HepG2 (cell line): Measurements from ENCODE around the gene ITPR1. TPM values are rescaled to one million over a fixed set of nuclear protein-coding genes. Genes with fewer than 3 reads are reported as not detected.

ENCODE experiments used
- ATF5 ChIP-seq: sonication (generic); formaldehyde crosslinking; IDR thresholded peaks from 2 replicates; pipeline ENCODE4 v1.4.0; 2020; ENCODE audit warnings: mild to moderate bottlenecking, low read depth, missing genetic modification reagents
- NFATC3 ChIP-seq: sonication (generic); formaldehyde crosslinking; IDR thresholded peaks from 2 replicates; pipeline ENCODE4 v1.5.1; 2020; ENCODE audit warnings: mild to moderate bottlenecking, missing genetic modification reagents
- PLRG1 ChIP-seq: fragments of 450-650 bp; conservative IDR thresholded peaks from 2 replicates; pipeline ENCODE4 v1.6.1; 2016
- RXRB ChIP-seq: IDR thresholded peaks from 2 replicates; pipeline ENCODE4 v1.6.1; 2016; ENCODE audit warnings: borderline replicate concordance, missing genetic modification reagents, missing compliant biosample characterization
- SYNCRIP ChIP-seq: fragments of 200-400 bp; formaldehyde crosslinking; IDR thresholded peaks from 2 replicates; pipeline ENCODE4 v1.6.1; 2018; ENCODE audit warnings: mild to moderate bottlenecking, low read depth, low read length; ENCODE audit not compliant: insufficient read depth
- TBP ChIP-seq: sonication (generic); formaldehyde crosslinking; IDR thresholded peaks from 2 replicates; pipeline ENCODE4 v1.5.0; 2020; ENCODE audit warnings: missing genetic modification reagents
- ZNF205 ChIP-seq: IDR thresholded peaks from 2 replicates; pipeline ENCODE4 v1.6.1; 2018; ENCODE audit warnings: missing biosample characterization, missing genetic modification reagents
- ZNF253 ChIP-seq: sonication (generic); formaldehyde crosslinking; IDR thresholded peaks from 2 replicates; pipeline ENCODE4 v1.8.0; 2022; ENCODE audit warnings: mild to moderate bottlenecking, missing genetic modification reagents, borderline replicate concordance
- ZNF7 ChIP-seq: IDR thresholded peaks from 2 replicates; pipeline ENCODE4 v1.6.1; 2016; ENCODE audit warnings: missing biosample characterization, missing genetic modification reagents
- polyA plus RNA-seq, 8 experiments: library from polyadenylated mRNA; depleted of rRNA in 3 of 8; stranded (reverse) in 7 of 8; unstranded in 1 of 8; fragments of >200 nt; fragmentation: Illumina TruSeq in 4 of 8; extraction: Trizol in 4 of 8; gene quantifications; 2 replicates each; pipeline versions ENCODE4 v1.2.1 to v1.2.3, GENCODE V29; 2011 to 2016; ENCODE audit warnings: low read depth in 4 of 8, missing spikeins in 1 of 8, mixed read lengths in 1 of 8; ENCODE audit not compliant: insufficient read depth in 1 of 8
- total RNA-seq, 5 experiments: library from RNA; depleted of rRNA; stranded (reverse); fragments of >200 nt; fragmentation: Illumina TruSeq; extraction: Trizol; gene quantifications; 2 replicates each; pipeline ENCODE4 v1.2.3, GENCODE V29; 2016; ENCODE audit warnings: low read depth in 1 of 5
- TF ChIP-seq, protein P1 (sequence below): conservative IDR thresholded peaks from 2 replicates; pipeline ENCODE4 v1.6.1; 2018; ENCODE audit warnings: missing genetic modification reagents
- TF ChIP-seq, protein P2 (sequence below): sonication (generic); formaldehyde crosslinking; IDR thresholded peaks from 2 replicates; pipeline ENCODE4 v1.4.0; 2020; ENCODE audit warnings: mild to moderate bottlenecking, missing genetic modification reagents

The ITPR1 gene
- total and polyA plus RNA-seq, 2 of the 13 experiments (the other 11 are each of a cell fraction or from before 2014, with no cell fraction given) = 10.0 to 11.4 TPM

- TF ChIP-seq ATF5 (CRISPR knock-in tag) = no peak
- TF ChIP-seq, protein P1, sequence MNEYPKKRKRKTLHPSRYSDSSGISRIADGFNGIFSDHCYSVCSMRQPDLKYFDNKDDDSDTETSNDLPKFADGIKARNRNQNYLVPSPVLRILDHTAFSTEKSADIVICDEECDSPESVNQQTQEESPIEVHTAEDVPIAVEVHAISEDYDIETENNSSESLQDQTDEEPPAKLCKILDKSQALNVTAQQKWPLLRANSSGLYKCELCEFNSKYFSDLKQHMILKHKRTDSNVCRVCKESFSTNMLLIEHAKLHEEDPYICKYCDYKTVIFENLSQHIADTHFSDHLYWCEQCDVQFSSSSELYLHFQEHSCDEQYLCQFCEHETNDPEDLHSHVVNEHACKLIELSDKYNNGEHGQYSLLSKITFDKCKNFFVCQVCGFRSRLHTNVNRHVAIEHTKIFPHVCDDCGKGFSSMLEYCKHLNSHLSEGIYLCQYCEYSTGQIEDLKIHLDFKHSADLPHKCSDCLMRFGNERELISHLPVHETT (CRISPR knock-in tag) = no peak
- TF ChIP-seq TBP (CRISPR knock-in tag) = no peak
- no peak for TF ChIP-seq PLRG1
- TF ChIP-seq RXRB (CRISPR knock-in tag) = no peak
- no peak for TF ChIP-seq SYNCRIP
- TF ChIP-seq ZNF205 = no peak
- TF ChIP-seq, protein P2, sequence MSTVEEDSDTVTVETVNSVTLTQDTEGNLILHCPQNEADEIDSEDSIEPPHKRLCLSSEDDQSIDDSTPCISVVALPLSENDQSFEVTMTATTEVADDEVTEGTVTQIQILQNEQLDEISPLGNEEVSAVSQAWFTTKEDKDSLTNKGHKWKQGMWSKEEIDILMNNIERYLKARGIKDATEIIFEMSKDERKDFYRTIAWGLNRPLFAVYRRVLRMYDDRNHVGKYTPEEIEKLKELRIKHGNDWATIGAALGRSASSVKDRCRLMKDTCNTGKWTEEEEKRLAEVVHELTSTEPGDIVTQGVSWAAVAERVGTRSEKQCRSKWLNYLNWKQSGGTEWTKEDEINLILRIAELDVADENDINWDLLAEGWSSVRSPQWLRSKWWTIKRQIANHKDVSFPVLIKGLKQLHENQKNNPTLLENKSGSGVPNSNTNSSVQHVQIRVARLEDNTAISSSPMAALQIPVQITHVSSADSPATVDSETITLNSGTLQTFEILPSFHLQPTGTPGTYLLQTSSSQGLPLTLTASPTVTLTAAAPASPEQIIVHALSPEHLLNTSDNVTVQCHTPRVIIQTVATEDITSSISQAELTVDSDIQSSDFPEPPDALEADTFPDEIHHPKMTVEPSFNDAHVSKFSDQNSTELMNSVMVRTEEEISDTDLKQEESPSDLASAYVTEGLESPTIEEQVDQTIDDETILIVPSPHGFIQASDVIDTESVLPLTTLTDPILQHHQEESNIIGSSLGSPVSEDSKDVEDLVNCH (CRISPR knock-in tag) = no peak
- TF ChIP-seq NFATC3 (CRISPR knock-in tag) = no peak
- no peak for TF ChIP-seq ZNF7 (CRISPR knock-in tag)
- TF ChIP-seq ZNF253 (CRISPR knock-in tag) = no peak
Measured at GRCh38 chr3:4735243-4735642, 242.1 kb downstream of the ITPR1 start (continued).
